DOHH2 (cell line): ENCODE measurements around the gene PRKN.

Experiments
- H3F3A ChIP-seq: fragments of 200-600 bp; sonication (generic), shearing (Covaris generic); 2 replicates; pipeline ENCODE4 v1.6.0; 2016; ENCODE audit warnings: antibody characterized with exemption, mild to moderate bottlenecking; ENCODE audit not compliant: control insufficient read depth, insufficient read depth
- H3K27ac ChIP-seq: fragments of 200-600 bp; sonication (generic); 2 replicates; pipeline ENCODE4 v1.5.1; 2014; ENCODE audit warnings: low read depth, mild to moderate bottlenecking, low read length, moderate library complexity
- H3K27me3 ChIP-seq: fragments of 200-600 bp; sonication (generic); 2 replicates; pipeline ENCODE4 v1.6.1; 2014; ENCODE audit warnings: mild to moderate bottlenecking, low read length, mixed read lengths; ENCODE audit not compliant: control insufficient read depth
- H3K36me3 ChIP-seq: fragments of 200-600 bp; sonication (generic); 2 replicates; pipeline ENCODE4 v1.6.1; 2014; ENCODE audit warnings: mild to moderate bottlenecking, low read length, moderate library complexity, mixed read lengths; ENCODE audit not compliant: control insufficient read depth
- H3K4me1 ChIP-seq: fragments of 200-600 bp; sonication (generic); 2 replicates; pipeline ENCODE4 v1.6.1; 2014; ENCODE audit warnings: mild to moderate bottlenecking, low read length, mixed read lengths; ENCODE audit not compliant: control insufficient read depth
- H3K4me2 ChIP-seq: fragments of 200-600 bp; sonication (generic); 2 replicates; pipeline ENCODE4 v1.6.0; 2014; ENCODE audit warnings: mild to moderate bottlenecking, low read length, moderate library complexity
- H3K4me3 ChIP-seq: fragments of 200-600 bp; sonication (generic); 2 replicates; pipeline ENCODE4 v1.5.1; 2014; ENCODE audit warnings: mild to moderate bottlenecking, low read length, mixed read lengths
- H3K79me2 ChIP-seq: fragments of 200-600 bp; sonication (generic); 2 replicates; pipeline ENCODE4 v1.6.1; 2014; ENCODE audit warnings: mild to moderate bottlenecking, low read length, mixed read lengths; ENCODE audit not compliant: control insufficient read depth
- H3K9me2 ChIP-seq: fragments of 200-600 bp; sonication (generic); replicated peaks from 2 replicates; pipeline ENCODE4 v1.6.1; 2014; ENCODE audit warnings: mild to moderate bottlenecking, low read length, mixed read lengths; ENCODE audit not compliant: control insufficient read depth
- H3K9me3 ChIP-seq: fragments of 200-600 bp; sonication (generic); 2 replicates; pipeline ENCODE4 v1.6.1; 2014; ENCODE audit warnings: antibody characterized with exemption, low read length, mixed read lengths; ENCODE audit not compliant: control insufficient read depth, insufficient read depth
- H4K20me1 ChIP-seq: fragments of 200-600 bp; sonication (generic); 2 replicates; pipeline ENCODE4 v1.6.0; 2014; ENCODE audit warnings: low read depth, mild to moderate bottlenecking, antibody characterized with exemption, low read length, moderate library complexity; ENCODE audit not compliant: control insufficient read depth, insufficient read depth
- CTCF ChIP-seq: fragments of 200-600 bp; sonication (generic); IDR thresholded peaks from one replicate; pipeline ENCODE4 v1.5.1; 2014; ENCODE audit warnings: antibody characterized with exemption, mild to moderate bottlenecking, low read depth, low read length; ENCODE audit not compliant: poor library complexity, severe bottlenecking
- EZH2phosphoT487 ChIP-seq: fragments of 200-600 bp; sonication (generic); IDR thresholded peaks from 2 replicates; pipeline ENCODE4 v1.6.1; 2017; ENCODE audit warnings: borderline replicate concordance, mild to moderate bottlenecking, antibody characterized with exemption, low read length, moderate library complexity, mixed read lengths

Gene PRKN

GRCh38 chr6:161711515-161711914 is 1016.1 kb downstream of the PRKN start:
- Histone ChIP-seq H3K27me3 (no peaks in the 10 kb centered on the region), H3K4me2 (no peak overlapping the region), H3K9me2 (no peaks in the 10 kb centered on the region), H3F3A (no peaks in the 10 kb centered on the region), H3K9me3 (no peaks in the 10 kb centered on the region), H3K4me1 (no peaks in the 10 kb centered on the region), H3K79me2 (no peaks in the 10 kb centered on the region), H3K27ac (no peak overlapping the region), H3K36me3 (no peaks in the 10 kb centered on the region), H3K4me3 (no peak overlapping the region), H4K20me1 (no peaks in the 10 kb centered on the region)
- no peak for TF ChIP-seq CTCF
- no peak for TF ChIP-seq EZH2phosphoT487

- Histone ChIP-seq H3K27me3 (no peaks in the 10 kb centered on the region), H3K4me2 (no peak overlapping the region), H3K4me1 (no peaks in the 10 kb centered on the region), H4K20me1 (no peaks in the 10 kb centered on the region), H3F3A (no peaks in the 10 kb centered on the region), H3K27ac (no peak overlapping the region), H3K9me3 (no peaks in the 10 kb centered on the region), H3K4me3 (no peak overlapping the region), H3K36me3 (no peaks in the 10 kb centered on the region), H3K79me2 (no peaks in the 10 kb centered on the region), H3K9me2 (no peaks in the 10 kb centered on the region)
- no peak for TF ChIP-seq EZH2phosphoT487
- TF ChIP-seq CTCF: no peak
Observed at GRCh38 chr6:161710698-161711097, 1016.9 kb downstream of the PRKN start.

GRCh38 chr6:161701056-161701455 is 1026.5 kb downstream of the PRKN start:
- no peaks in the 10 kb centered on the region for H3K9me2 ChIP-seq
- TF ChIP-seq CTCF (no peak), EZH2phosphoT487 (no peak)
- H3K9me3 ChIP-seq: no peaks in the 10 kb centered on the region
- H3K4me1 ChIP-seq: no peaks in the 10 kb centered on the region
- no peak overlapping the region for H3K4me2 ChIP-seq
- H3F3A ChIP-seq: no peaks in the 10 kb centered on the region
- H4K20me1 ChIP-seq: no peaks in the 10 kb centered on the region
- H3K79me2 ChIP-seq: no peaks in the 10 kb centered on the region
- H3K36me3 ChIP-seq: no peaks in the 10 kb centered on the region
- no peaks in the 10 kb centered on the region for H3K27me3 ChIP-seq
- no peak overlapping the region for H3K27ac ChIP-seq
- H3K4me3 ChIP-seq: no peak overlapping the region

- no peak overlapping the region for H3K4me3 ChIP-seq
- H3K79me2 ChIP-seq: no peaks in the 10 kb centered on the region
- no peak overlapping the region for H3K27ac ChIP-seq
- no peaks in the 10 kb centered on the region for H3K27me3 ChIP-seq
- H3K9me3 ChIP-seq: no peaks in the 10 kb centered on the region
- no peaks in the 10 kb centered on the region for H3F3A ChIP-seq
- H3K9me2 ChIP-seq: no peaks in the 10 kb centered on the region
- TF ChIP-seq EZH2phosphoT487 (no peak), CTCF (no peak)
- no peak overlapping the region for H3K4me2 ChIP-seq
- no peaks in the 10 kb centered on the region for H4K20me1 ChIP-seq
- H3K4me1 ChIP-seq: no peaks in the 10 kb centered on the region
- H3K36me3 ChIP-seq: no peaks in the 10 kb centered on the region
Observed at GRCh38 chr6:161696801-161697200, 1030.8 kb downstream of the PRKN start.
